HG02840 (cell line): Measurements from ENCODE around the gene TANK.
"Not testable (repeated sequence)": the region's sequence is repeated elsewhere in the genome, so short reads cannot be mapped to it uniquely, and the experiment has no call there.

Experiments used
- ATAC-seq: cut with Tn5 transposase; IDR thresholded peaks from one replicate; pipeline ENCODE4 v1.9.1; 2021; ENCODE audit warnings: mild to moderate bottlenecking, moderate library complexity, moderate number of reproducible peaks; ENCODE audit not compliant: unreplicated experiment, low FRiP score

The TANK gene

GRCh38 chr2:161165811-161166210, 5.6 kb downstream of the TANK start:
- no peak for ATAC-seq

- peak; percentile 88 for ATAC-seq
These were observed 6.5 kb downstream of the TANK start for GRCh38 chr2:161166538-161167409.

GRCh38 chr2:161169335-161169734, 9.1 kb downstream of the TANK start:
- ATAC-seq = no peak

- no peak for ATAC-seq
These were observed 10.1 kb downstream of the TANK start for GRCh38 chr2:161170377-161170776.

- no peak for ATAC-seq
These were observed 11.0 kb downstream of the TANK start for GRCh38 chr2:161170958-161171932.

GRCh38 chr2:161172901-161173540, 12.8 kb downstream of the TANK start:
- ATAC-seq = peak; percentile 57

- peak; percentile 7 for ATAC-seq
These were observed 13.4 kb downstream of the TANK start for GRCh38 chr2:161173541-161174194.

- ATAC-seq = no peak
These were observed 17.7 kb downstream of the TANK start for GRCh38 chr2:161177969-161178368.

GRCh38 chr2:161178756-161179155, 18.5 kb downstream of the TANK start:
- ATAC-seq = no peak

GRCh38 chr2:161190050-161190449, 29.8 kb downstream of the TANK start:
- no peak for ATAC-seq

GRCh38 chr2:161195602-161196001, 35.4 kb downstream of the TANK start:
- ATAC-seq = not testable (repeated sequence)

- peak; percentile 69 for ATAC-seq
These were observed 39.9 kb downstream of the TANK start for GRCh38 chr2:161199912-161200701.

GRCh38 chr2:161204846-161205245, 44.6 kb downstream of the TANK start:
- no peak for ATAC-seq

- ATAC-seq = no peak
These were observed 46.3 kb downstream of the TANK start for GRCh38 chr2:161206471-161207032.

- no peak for ATAC-seq
These were observed 47.7 kb downstream of the TANK start for GRCh38 chr2:161207941-161208340.

GRCh38 chr2:161208527-161209139, 48.4 kb downstream of the TANK start:
- no peak for ATAC-seq

- no peak for ATAC-seq
These were observed 49.7 kb downstream of the TANK start for GRCh38 chr2:161209902-161210301.

- ATAC-seq = no peak
These were observed 57.5 kb downstream of the TANK start for GRCh38 chr2:161217597-161218185.
